NCI-H128 (cell line): ENCODE results near the gene GMEB2.
"Not testable (repeated sequence)": the region's sequence is repeated elsewhere in the genome, so short reads cannot be mapped to it uniquely, and the experiment has no call there.

Experiments
- DNase-seq: peaks from one replicate; lab custom pipeline; 2025; ENCODE audit not compliant: unreplicated experiment; lab: John Stamatoyannopoulos, UW

GMEB2 gene

GRCh38 chr20:63573647-63574131 lies 53.2 kb downstream of the GMEB2 start:
- DNase-seq, result no peak

GRCh38 chr20:63572788-63573646 lies 53.9 kb downstream of the GMEB2 start:
- no peak for DNase-seq

GRCh38 chr20:63572071-63572787 lies 54.7 kb downstream of the GMEB2 start:
- no peak for DNase-seq

GRCh38 chr20:63571087-63571478 lies 55.8 kb downstream of the GMEB2 start:
- DNase-seq, result not testable (repeated sequence)

- no peak for DNase-seq
These were observed 56.4 kb downstream of the GMEB2 start for GRCh38 chr20:63570281-63571086.

GRCh38 chr20:63568986-63569949 lies 57.6 kb downstream of the GMEB2 start:
- DNase-seq, result no peak

- DNase-seq, result no peak
These were observed 58.5 kb downstream of the GMEB2 start for GRCh38 chr20:63568170-63568981.

- no peak for DNase-seq
These were observed 59.3 kb downstream of the GMEB2 start for GRCh38 chr20:63567386-63568169.

- DNase-seq, result no peak
These were observed 59.8 kb downstream of the GMEB2 start for GRCh38 chr20:63567136-63567385.

GRCh38 chr20:63566395-63567135 lies 60.3 kb downstream of the GMEB2 start:
- DNase-seq, result no peak

GRCh38 chr20:63565699-63566335 lies 61.1 kb downstream of the GMEB2 start:
- DNase-seq, result no peak

GRCh38 chr20:63565021-63565698 lies 61.7 kb downstream of the GMEB2 start:
- no peak for DNase-seq

GRCh38 chr20:63564036-63564810 lies 62.7 kb downstream of the GMEB2 start:
- no peak for DNase-seq

- DNase-seq, result no peak
These were observed 63.5 kb downstream of the GMEB2 start for GRCh38 chr20:63563225-63563935.

GRCh38 chr20:63562461-63563224 lies 64.3 kb downstream of the GMEB2 start:
- no peak for DNase-seq
